Measurements from ENCODE around the gene UGT1A1. TPM values are rescaled to one million over a fixed set of nuclear protein-coding genes. Genes with fewer than 3 reads are reported as not detected.

UGT1A1 gene
- total RNA-seq, 4 donors from 2014 or later: 4.4 to 11.3 (median 6.9) TPM

- TF ChIP-seq POLR2A (IDR thresholded peaks at IDR 0.05) (no peak), CTCF (IDR thresholded peaks at IDR 0.05) (no peak), POLR2AphosphoS5 (IDR thresholded peaks at IDR 0.05) (no peak), EP300 (IDR thresholded peaks at IDR 0.05; ENCODE audit: low read depth) (no peak)
- H3K9me3 ChIP-seq: no peaks in the 10 kb centered on the region
- WGBS, 2 donors (ENCODE audit: low coverage in 1 of 2): 49% methylated on average over 5 of the region's 5 CpGs; no CpG with 5 or more reads in 1 of the 2 donors
- H3K4me1 ChIP-seq: no peaks in the 10 kb centered on the region
- no peak overlapping the region for H3K27ac ChIP-seq
- H3K27me3 ChIP-seq: no peaks in the 10 kb centered on the region
- in situ Hi-C loops (cut with MboI; ENCODE audit: low pct_ligation_motif_present in 1 of 4, low pct_unique_long_range_greater_than_20kb in 1 of 4, low sequenced_read_pairs in 3 of 4) (no loop called here), intact Hi-C loops (cut with DNase I; ENCODE audit: low total_unique reads) (no loop called here)
- DNase-seq: no peak
- no peaks in the 10 kb centered on the region for H3K36me3 ChIP-seq
- no peak overlapping the region for H3K4me3 ChIP-seq
These were observed 39.6 kb downstream of the UGT1A1 start for GRCh38 chr2:233799716-233800115.

GRCh38 chr2:233800208-233800607, 40.1 kb downstream of the UGT1A1 start:
- H3K27ac ChIP-seq: no peak overlapping the region
- TF ChIP-seq POLR2AphosphoS5 (IDR thresholded peaks at IDR 0.05) (no peak), POLR2A (IDR thresholded peaks at IDR 0.05) (no peak), EP300 (IDR thresholded peaks at IDR 0.05; ENCODE audit: low read depth) (no peak), CTCF (IDR thresholded peaks at IDR 0.05) (no peak)
- no peak overlapping the region for H3K4me3 ChIP-seq
- intact Hi-C loops (cut with DNase I; ENCODE audit: low total_unique reads) (no loop called here), in situ Hi-C loops (cut with MboI; ENCODE audit: low pct_ligation_motif_present in 1 of 4, low pct_unique_long_range_greater_than_20kb in 1 of 4, low sequenced_read_pairs in 3 of 4) (no loop called here)
- no peaks in the 10 kb centered on the region for H3K4me1 ChIP-seq
- 60 to 78% methylated on average over 1 to 7 of the region's 7 CpGs for WGBS, 2 donors (ENCODE audit: low coverage in 1 of 2)
- no peaks in the 10 kb centered on the region for H3K36me3 ChIP-seq
- no peak for DNase-seq
- H3K9me3 ChIP-seq: no peaks in the 10 kb centered on the region
- no peaks in the 10 kb centered on the region for H3K27me3 ChIP-seq

- H3K27me3 ChIP-seq: no peaks in the 10 kb centered on the region
- 79 to 87% methylated on average over 3 to 9 of the region's 9 CpGs for WGBS, 2 donors (ENCODE audit: low coverage in 1 of 2)
- H3K27ac ChIP-seq: no peak overlapping the region
- in situ Hi-C loops (cut with MboI; ENCODE audit: low pct_ligation_motif_present in 1 of 4, low pct_unique_long_range_greater_than_20kb in 1 of 4, low sequenced_read_pairs in 3 of 4): no loop called here
- no peak overlapping the region for H3K4me3 ChIP-seq
- no peaks in the 10 kb centered on the region for H3K4me1 ChIP-seq
- no peak for DNase-seq
- H3K9me3 ChIP-seq: no peaks in the 10 kb centered on the region
- intact Hi-C loops (cut with DNase I; ENCODE audit: low total_unique reads): no loop called here
- TF ChIP-seq CTCF (IDR thresholded peaks at IDR 0.05): no peak
- no peak for TF ChIP-seq EP300 (IDR thresholded peaks at IDR 0.05; ENCODE audit: low read depth)
- TF ChIP-seq POLR2A (IDR thresholded peaks at IDR 0.05): no peak
- no peak for TF ChIP-seq POLR2AphosphoS5 (IDR thresholded peaks at IDR 0.05)
- H3K36me3 ChIP-seq: no peaks in the 10 kb centered on the region
These were observed 41.5 kb downstream of the UGT1A1 start for GRCh38 chr2:233801357-233802131.

- TF ChIP-seq POLR2AphosphoS5 (IDR thresholded peaks at IDR 0.05): no peak
- TF ChIP-seq POLR2A (IDR thresholded peaks at IDR 0.05): no peak
- TF ChIP-seq EP300 (IDR thresholded peaks at IDR 0.05; ENCODE audit: low read depth): no peak
- no peak for TF ChIP-seq CTCF (IDR thresholded peaks at IDR 0.05)
- no peak for DNase-seq
- 89% methylated on average over 3 of the region's 3 CpGs; no CpG with 5 or more reads in 1 of the 2 donors for WGBS, 2 donors (ENCODE audit: low coverage in 1 of 2)
- no peaks in the 10 kb centered on the region for H3K9me3 ChIP-seq
- no peak overlapping the region for H3K4me3 ChIP-seq
- intact Hi-C loops (cut with DNase I; ENCODE audit: low total_unique reads) (no loop called here), in situ Hi-C loops (cut with MboI; ENCODE audit: low pct_ligation_motif_present in 1 of 4, low pct_unique_long_range_greater_than_20kb in 1 of 4, low sequenced_read_pairs in 3 of 4) (no loop called here)
- H3K4me1 ChIP-seq: no peaks in the 10 kb centered on the region
- H3K36me3 ChIP-seq: no peaks in the 10 kb centered on the region
- H3K27ac ChIP-seq: no peak overlapping the region
- H3K27me3 ChIP-seq: no peaks in the 10 kb centered on the region
These were observed 42.2 kb downstream of the UGT1A1 start for GRCh38 chr2:233802132-233802815.

Measured in transverse colon (tissue), 4 donors.